Ovary (tissue), 9 donors: ENCODE measurements around the gene TMEM184C. TPM values are rescaled to one million over a fixed set of nuclear protein-coding genes. Genes with fewer than 3 reads are reported as not detected.

ENCODE experiments used
- DNase-seq, 5 donors: peaks; one replicate each; pipeline ENCODE4 v3.0.0-alpha.2; 2019 to 2020
- H3K27ac ChIP-seq, 2 donors: fragments of 200-600 bp; one replicate each; pipeline versions ENCODE4 v1.5.1 to v1.8.0; 2019 to 2022
- H3K27me3 ChIP-seq: fragments of 200-600 bp; one replicate; pipeline ENCODE4 v1.8.0; 2022
- H3K36me3 ChIP-seq: fragments of 200-600 bp; sonication (generic); one replicate; pipeline ENCODE4 v1.5.1; 2019
- H3K4me1 ChIP-seq: one replicate; pipeline ENCODE4 v1.8.1; 2013; ENCODE audit warnings: mild to moderate bottlenecking, moderate library complexity; ENCODE audit not compliant: insufficient read depth
- H3K4me3 ChIP-seq: fragments of 200-600 bp; sonication (generic); one replicate; pipeline ENCODE4 v1.5.1; 2017
- H3K9me3 ChIP-seq, 2 donors: fragments of 200-600 bp in 1 of 2; sonication (generic) in 1 of 2; one replicate each; pipeline versions ENCODE4 v1.5.1 to v1.8.1; 2013 to 2019; ENCODE audit warnings: mild to moderate bottlenecking in 1 of 2, moderate library complexity in 1 of 2
- CTCF ChIP-seq, 3 donors: fragments of 450-650 bp in 2 of 3; fragments of 200-600 bp in 1 of 3; IDR thresholded peaks; one replicate each; pipeline versions ENCODE4 v1.5.1 to v1.8.0; 2016 to 2022; ENCODE audit warnings: antibody characterized with exemption in 3 of 3, mild to moderate bottlenecking in 1 of 3
- EP300 ChIP-seq: sonication (generic); formaldehyde crosslinking; IDR thresholded peaks from one replicate; pipeline ENCODE4 v1.6.1; 2017; ENCODE audit warnings: antibody characterized with exemption
- POLR2A ChIP-seq: fragments of 450-650 bp; IDR thresholded peaks from one replicate; pipeline ENCODE4 v1.6.1; 2017; ENCODE audit warnings: antibody characterized with exemption, mild to moderate bottlenecking, moderate library complexity
- WGBS, 3 donors: extraction: QIAGEN DNeasy Blood & Tissue Kit in 1 of 3; methylation state at CpG; one replicate each; pipeline versions ENCODE4 v1.1.5 to v1.1.7; 2013 to 2017; 5-methylcytosine and 5-hydroxymethylcytosine counted together
- intact Hi-C, 4 donors: fragments of 100-400 bp; cut with DNase I; formaldehyde crosslinking; loops; one replicate each; pipeline versions ENCODE4 v1.11.0 to v1.15.1; 2022 to 2023
- polyA plus RNA-seq, 2 donors: library from polyadenylated mRNA; stranded (reverse); fragments of 200-250 nt in 1 of 2; fragments of 350-450 nt in 1 of 2; fragmentation: Illumina TruSeq in 1 of 2; extraction: RNeasy Lipid Tissue Mini Kit (QIAGEN cat#74804) in 1 of 2; gene quantifications; one replicate each; pipeline ENCODE4 v1.2.3, GENCODE V29; 2013 to 2014
- total RNA-seq, 7 donors: library from RNA; depleted of rRNA in 2 of 7; stranded (reverse); fragments of >200 nt in 2 of 7; fragmentation: NEBNext Ultra II Directional in 3 of 7; extraction: Animal tissue kit (Norgen Biotek cat#: 25700) in 3 of 7; gene quantifications; one replicate each; pipeline versions ENCODE4 v1.1.0 to v1.2.4, GENCODE V29; 2016 to 2023
- donor health status: DM: no; HTN: no; CAD: no; lungs with moderate emphysema.
- donor health status: DM: no; HTN: no; CAD: no.
- donor health status: Bipolar disorder and iron deficiency.
- donor health status: DM: yes; HTN: yes; CAD: no.
- donor health status: DM: no; HTN: no; CAD: no.
- donor health status: DM: yes; HTN: yes; CAD: no.

The TMEM184C gene
- total and polyA plus RNA-seq, 9 donors = 12.9 to 32.0 (median 27.6) TPM

- no peak for DNase-seq
- no peaks in the 10 kb centered on the region for H3K27me3 ChIP-seq
- no peaks in the 10 kb centered on the region for H3K36me3 ChIP-seq
- no peak overlapping the region for H3K4me3 ChIP-seq
- no peak overlapping the region for H3K27ac ChIP-seq
- no peaks in the 10 kb centered on the region for H3K4me1 ChIP-seq
- no peaks in the 10 kb centered on the region for H3K9me3 ChIP-seq
- intact Hi-C loops = no loop called here
- TF ChIP-seq POLR2A (no peak), EP300 (no peak), CTCF (IDR thresholded peaks at IDR 0.05) (no peak)
Measured at GRCh38 chr4:147639388-147639787, 22.2 kb downstream of the TMEM184C start.

DNA sequence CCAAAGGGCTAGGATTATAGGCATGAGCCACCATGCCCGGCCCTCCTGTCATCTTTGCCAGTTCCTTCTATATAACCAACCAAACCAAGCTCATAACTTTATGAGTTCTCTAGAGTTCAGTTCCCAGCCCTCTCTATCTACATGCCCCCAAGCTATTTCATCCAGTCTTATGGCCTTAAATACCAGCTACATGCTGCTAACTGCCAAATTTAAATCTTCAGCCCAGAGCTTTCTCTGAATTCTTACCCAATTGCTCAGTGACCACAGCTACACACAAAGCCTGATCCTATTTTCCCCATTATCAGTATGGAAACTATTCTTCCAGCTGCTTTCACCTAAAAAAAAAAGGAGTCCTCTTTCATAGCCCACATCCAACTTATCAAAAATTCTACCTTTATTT is 23.1 kb downstream of the TMEM184C start:
- Histone ChIP-seq H3K27me3 (no peaks in the 10 kb centered on the region), H3K4me1 (no peaks in the 10 kb centered on the region), H3K27ac (no peak overlapping the region), H3K36me3 (no peaks in the 10 kb centered on the region), H3K4me3 (no peak overlapping the region), H3K9me3 (no peaks in the 10 kb centered on the region)
- DNase-seq = no peak
- intact Hi-C loops = no loop called here
- TF ChIP-seq EP300 (no peak), POLR2A (no peak), CTCF (IDR thresholded peaks at IDR 0.05) (no peak)
- WGBS, 3 donors = 93 to 100% (median 97%) methylated on average over 1 of the region's 1 CpG

DNA sequence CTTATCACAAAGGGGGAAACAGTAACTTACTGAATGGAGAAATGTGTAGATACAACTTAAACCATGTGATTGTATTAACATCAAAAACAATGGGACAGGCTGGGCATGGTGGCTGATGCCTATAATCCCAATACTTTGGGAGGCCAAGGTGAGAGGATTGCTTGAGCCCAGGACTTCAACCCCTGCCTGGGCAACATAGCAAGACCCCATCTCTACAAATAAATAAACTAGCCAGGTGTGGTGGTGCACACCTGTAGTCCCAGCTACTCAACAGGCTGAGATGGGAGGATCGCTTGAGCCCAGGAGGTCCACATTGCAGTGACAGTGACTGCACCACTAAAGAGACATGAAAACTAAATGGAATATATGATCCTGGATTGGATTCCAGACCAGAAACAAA is 26.4 kb downstream of the TMEM184C start:
- DNase-seq = no peak
- WGBS, 3 donors = 89 to 100% (median 91%) methylated on average over 1 of the region's 1 CpG
- no peaks in the 10 kb centered on the region for H3K9me3 ChIP-seq
- no peak for TF ChIP-seq POLR2A
- no peak for TF ChIP-seq EP300
- no peak for TF ChIP-seq CTCF (IDR thresholded peaks at IDR 0.05)
- no peaks in the 10 kb centered on the region for H3K36me3 ChIP-seq
- H3K4me3 ChIP-seq = no peak overlapping the region
- no peaks in the 10 kb centered on the region for H3K4me1 ChIP-seq
- intact Hi-C loops = no loop called here
- no peak overlapping the region for H3K27ac ChIP-seq
- no peaks in the 10 kb centered on the region for H3K27me3 ChIP-seq

- Histone ChIP-seq H3K36me3 (no peaks in the 10 kb centered on the region), H3K9me3 (no peaks in the 10 kb centered on the region), H3K4me1 (no peaks in the 10 kb centered on the region), H3K4me3 (no peak overlapping the region), H3K27ac (no peak overlapping the region), H3K27me3 (no peaks in the 10 kb centered on the region)
- TF ChIP-seq EP300 (no peak), POLR2A (no peak), CTCF (IDR thresholded peaks at IDR 0.05) (no peak)
- WGBS, 3 donors = 92 to 97% (median 92%) methylated on average over 3 of the region's 3 CpGs
- no peak for DNase-seq
- intact Hi-C loops = no loop called here
Measured at GRCh38 chr4:147644471-147644870, 27.3 kb downstream of the TMEM184C start.

DNA sequence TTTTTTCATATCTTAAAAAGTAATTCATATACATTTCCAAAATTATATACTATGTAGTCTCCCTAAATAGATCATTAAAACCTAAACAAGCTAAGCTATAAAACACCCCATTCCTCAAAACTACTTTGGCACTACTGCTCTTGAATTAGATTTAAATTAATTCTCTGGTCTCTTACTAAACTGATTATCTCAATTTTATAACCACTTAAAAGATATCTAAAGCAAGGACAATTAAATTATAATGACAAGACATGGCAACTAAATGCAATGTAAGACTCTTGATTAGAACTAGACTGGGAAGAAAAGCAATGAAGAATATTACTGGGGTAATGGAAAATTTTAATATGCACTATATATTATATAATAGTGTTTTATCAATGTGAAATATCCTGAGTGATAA is 27.9 kb downstream of the TMEM184C start:
- DNase-seq = no peak
- Histone ChIP-seq H3K9me3 (no peaks in the 10 kb centered on the region), H3K27me3 (no peaks in the 10 kb centered on the region), H3K4me1 (no peaks in the 10 kb centered on the region), H3K36me3 (no peaks in the 10 kb centered on the region), H3K27ac (no peak overlapping the region), H3K4me3 (no peak overlapping the region)
- TF ChIP-seq POLR2A (no peak), CTCF (IDR thresholded peaks at IDR 0.05) (no peak), EP300 (no peak)
- intact Hi-C loops = no loop called here
